Tibial nerve (tissue), 4 donors: ENCODE measurements around the gene CCT4. TPM values are rescaled to one million over a fixed set of nuclear protein-coding genes. Genes with fewer than 3 reads are reported as not detected.

ENCODE experiments used
- DNase-seq, 2 donors: peaks; one replicate each; pipeline ENCODE4 v3.0.0-alpha.2; 2019; ENCODE audit warnings: low spot score in 2 of 2
- H3K27ac ChIP-seq, 4 donors: fragments of 200-600 bp; sonication (generic) in 3 of 4; one replicate each; pipeline ENCODE4 v1.5.1; 2017 to 2019; ENCODE audit warnings: mild to moderate bottlenecking in 1 of 4
- H3K27me3 ChIP-seq, 2 donors: fragments of 200-600 bp; sonication (generic) in 1 of 2; one replicate each; pipeline versions ENCODE4 v1.5.1 to v1.6.0; 2017 to 2019
- H3K36me3 ChIP-seq, 3 donors: fragments of 200-600 bp; sonication (generic); one replicate each; pipeline ENCODE4 v1.5.1; 2018 to 2019
- H3K4me1 ChIP-seq, 4 donors: fragments of 200-600 bp; sonication (generic) in 3 of 4; one replicate each; pipeline ENCODE4 v1.5.1; 2017 to 2019
- H3K4me3 ChIP-seq, 4 donors: fragments of 200-600 bp; sonication (generic) in 3 of 4; one replicate each; pipeline ENCODE4 v1.5.1; 2017 to 2019; ENCODE audit warnings: mild to moderate bottlenecking in 1 of 4, moderate library complexity in 1 of 4
- H3K9me3 ChIP-seq, 4 donors: fragments of 200-600 bp; sonication (generic) in 3 of 4; one replicate each; pipeline ENCODE4 v1.5.1; 2017 to 2019
- CTCF ChIP-seq, 5 experiments: fragments of 200-600 bp in 3 of 5; fragments of 450-650 bp in 2 of 5; sonication (generic) in 3 of 5; IDR thresholded peaks; one replicate each; pipeline ENCODE4 v1.5.1; 2016 to 2019; ENCODE audit warnings: antibody characterized with exemption in 5 of 5, mild to moderate bottlenecking in 3 of 5, moderate library complexity in 2 of 5
- EP300 ChIP-seq, 2 donors: sonication (generic); formaldehyde crosslinking; IDR thresholded peaks; one replicate each; pipeline ENCODE4 v1.6.1; 2017; ENCODE audit warnings: antibody characterized with exemption in 2 of 2, mild to moderate bottlenecking in 1 of 2
- POLR2A ChIP-seq, 2 donors: fragments of 450-650 bp; IDR thresholded peaks; one replicate each; pipeline ENCODE4 v1.6.1; 2017; ENCODE audit warnings: antibody characterized with exemption in 2 of 2, mild to moderate bottlenecking in 2 of 2, moderate library complexity in 2 of 2
- WGBS, 2 donors: methylation state at CpG; one replicate each; pipeline ENCODE4 v1.1.5; 2018; 5-methylcytosine and 5-hydroxymethylcytosine counted together
- total RNA-seq, 4 donors: library from RNA; depleted of rRNA; stranded (reverse); fragments of >200 nt; gene quantifications; one replicate each; pipeline ENCODE4 v1.1.0, GENCODE V29; 2016

The CCT4 gene
- total RNA-seq, 4 donors from 2014 or later, result 58.4 to 77.0 (median 64.1) TPM

- H3K4me1 ChIP-seq, result no peaks in the 10 kb centered on the region
- TF ChIP-seq CTCF (IDR thresholded peaks at IDR 0.05) (no peak), POLR2A (IDR thresholded peaks at IDR 0.05) (no peak), EP300 (IDR thresholded peaks at IDR 0.05) (no peak)
- no peaks in the 10 kb centered on the region for H3K9me3 ChIP-seq
- H3K27ac ChIP-seq, result no peak overlapping the region
- 86 to 88% methylated on average over 3 of the region's 3 CpGs for WGBS, 2 donors
- H3K36me3 ChIP-seq, result peaks cover 0 to 42% (median 0%) of the 10 kb centered on the region in 3 donors
- no peak overlapping the region for H3K4me3 ChIP-seq
- no peaks in the 10 kb centered on the region for H3K27me3 ChIP-seq
- no peak for DNase-seq
Observed at GRCh38 chr2:61845320-61845719, 43.1 kb downstream of the CCT4 start.

- Histone ChIP-seq H3K4me1 (no peaks in the 10 kb centered on the region), H3K9me3 (no peaks in the 10 kb centered on the region), H3K27me3 (no peaks in the 10 kb centered on the region), H3K36me3 (peaks cover 0 to 54% (median 0%) of the 10 kb centered on the region in 3 donors), H3K27ac (no peak overlapping the region), H3K4me3 (no peak overlapping the region)
- TF ChIP-seq POLR2A (IDR thresholded peaks at IDR 0.05) (no peak), CTCF (IDR thresholded peaks at IDR 0.05) (no peak), EP300 (IDR thresholded peaks at IDR 0.05) (no peak)
- 95 to 96% methylated on average over 3 of the region's 3 CpGs for WGBS, 2 donors
- DNase-seq, result no peak
Observed at GRCh38 chr2:61841286-61841685, 47.2 kb downstream of the CCT4 start.

- 47 to 95% methylated on average over 1 of the region's 1 CpG for WGBS, 2 donors
- TF ChIP-seq EP300 (IDR thresholded peaks at IDR 0.05) (no peak), CTCF (IDR thresholded peaks at IDR 0.05) (no peak), POLR2A (IDR thresholded peaks at IDR 0.05) (no peak)
- DNase-seq, result no peak
- H3K27ac ChIP-seq, result no peak overlapping the region
- no peaks in the 10 kb centered on the region for H3K9me3 ChIP-seq
- peaks cover 0 to 30% (median 0%) of the 10 kb centered on the region in 3 donors for H3K36me3 ChIP-seq
- no peaks in the 10 kb centered on the region for H3K4me1 ChIP-seq
- no peak overlapping the region for H3K4me3 ChIP-seq
- no peaks in the 10 kb centered on the region for H3K27me3 ChIP-seq
Observed at GRCh38 chr2:61834893-61835292, 53.6 kb downstream of the CCT4 start.

GRCh38 chr2:61833971-61834370 lies 54.5 kb downstream of the CCT4 start:
- WGBS, 2 donors, result 89 to 93% methylated on average over 1 of the region's 1 CpG

More at GRCh38 chr2:61833971-61834370, 54.5 kb downstream of the CCT4 start:
- no peak for DNase-seq
- H3K4me1 ChIP-seq, result no peaks in the 10 kb centered on the region
- no peak overlapping the region for H3K4me3 ChIP-seq
- H3K27me3 ChIP-seq, result no peaks in the 10 kb centered on the region
- TF ChIP-seq EP300 (IDR thresholded peaks at IDR 0.05), result no peak
- no peak for TF ChIP-seq POLR2A (IDR thresholded peaks at IDR 0.05)
- no peak for TF ChIP-seq CTCF (IDR thresholded peaks at IDR 0.05)
- peaks cover 0 to 23% (median 0%) of the 10 kb centered on the region in 3 donors for H3K36me3 ChIP-seq
- no peak overlapping the region for H3K27ac ChIP-seq
- no peaks in the 10 kb centered on the region for H3K9me3 ChIP-seq
